GM19395 (cell line): ENCODE data around the gene GPHB5.
"Not testable (repeated sequence)": the region's sequence is repeated elsewhere in the genome, so short reads cannot be mapped to it uniquely, and the experiment has no call there.

Experiments
- ATAC-seq: cut with Tn5 transposase; IDR thresholded peaks from one replicate; pipeline ENCODE4 v1.9.1; 2021; ENCODE audit warnings: mild to moderate bottlenecking, moderate library complexity; ENCODE audit not compliant: unreplicated experiment

Gene GPHB5

GRCh38 chr14:63296060-63296563 lies 22.6 kb downstream of the GPHB5 start:
- ATAC-seq: no peak

- ATAC-seq: no peak
These were observed 23.5 kb downstream of the GPHB5 start for GRCh38 chr14:63295231-63295685.

- ATAC-seq: no peak
These were observed 25.9 kb downstream of the GPHB5 start for GRCh38 chr14:63292805-63293204.

- ATAC-seq: no peak
These were observed 27.8 kb downstream of the GPHB5 start for GRCh38 chr14:63290741-63291430.

GRCh38 chr14:63288853-63289252 lies 29.9 kb downstream of the GPHB5 start:
- ATAC-seq: no peak

GRCh38 chr14:63287666-63288483 lies 30.9 kb downstream of the GPHB5 start:
- ATAC-seq: no peak

- no peak for ATAC-seq
These were observed 32.7 kb downstream of the GPHB5 start for GRCh38 chr14:63286071-63286470.

GRCh38 chr14:63283884-63284248 lies 34.9 kb downstream of the GPHB5 start:
- ATAC-seq: no peak

- ATAC-seq: no peak
These were observed 35.5 kb downstream of the GPHB5 start for GRCh38 chr14:63282997-63283883.

- not testable (repeated sequence) for ATAC-seq
These were observed 38.8 kb downstream of the GPHB5 start for GRCh38 chr14:63279933-63280332.

- no peak for ATAC-seq
These were observed 41.0 kb downstream of the GPHB5 start for GRCh38 chr14:63277591-63278183.

GRCh38 chr14:63276492-63277342 lies 42.0 kb downstream of the GPHB5 start:
- ATAC-seq: peak; percentile 80

- no peak for ATAC-seq
These were observed 42.7 kb downstream of the GPHB5 start for GRCh38 chr14:63276016-63276415.

GRCh38 chr14:63275611-63276010 lies 43.1 kb downstream of the GPHB5 start:
- no peak for ATAC-seq

GRCh38 chr14:63273717-63274655 lies 44.7 kb downstream of the GPHB5 start:
- ATAC-seq: no peak

GRCh38 chr14:63273129-63273528 lies 45.6 kb downstream of the GPHB5 start:
- no peak for ATAC-seq

- ATAC-seq: no peak
These were observed 49.0 kb downstream of the GPHB5 start for GRCh38 chr14:63269561-63270225.

- ATAC-seq: no peak
These were observed 50.0 kb downstream of the GPHB5 start for GRCh38 chr14:63268771-63269170.
